SK-N-SH (cell line): ENCODE results near the gene SLC66A3. TPM values are rescaled to one million over a fixed set of nuclear protein-coding genes. Genes with fewer than 3 reads are reported as not detected.

Experiments used
- CTCF ChIA-PET: fragments of 300-600, 350-600 bp; formaldehyde crosslinking; extraction: SDS; loops from one replicate; lab custom pipeline; 2021; lab: Yijun Ruan, JAX
- POLR2A ChIA-PET: fragments of 350-600 bp; sonication (Branson Sonifier 250); formaldehyde crosslinking; extraction: SDS; loops from one replicate; lab custom pipeline; 2020; ENCODE audit warnings: antibody characterized with exemption, inconsistent platforms; lab: Yijun Ruan, JAX
- DNase-seq: peaks from one replicate; pipeline ENCODE4 v3.0.0; 2012
- H2AFZ ChIP-seq: fragments of 200-600 bp; sonication (generic); 2 replicates; pipeline ENCODE4 v1.8.1; 2016; ENCODE audit warnings: antibody characterized with exemption, mild to moderate bottlenecking, low read depth
- H3F3A ChIP-seq: fragments of 200-600 bp; sonication (generic); replicated peaks from 2 replicates; pipeline ENCODE3; 2016; ENCODE audit warnings: antibody characterized with exemption, mild to moderate bottlenecking; ENCODE audit not compliant: insufficient read depth
- H3K27ac ChIP-seq, 2 experiments: fragments of 200-500 bp in 1 of 2; fragments of 200-600 bp in 1 of 2; sonication (Bioruptor generic) in 1 of 2; sonication (generic), shearing (Covaris generic) in 1 of 2; 2 replicates each; pipeline versions ENCODE4 v1.5.1 to v1.6.1; 2014 to 2016; ENCODE audit warnings: low read depth in 2 of 2, inconsistent platforms in 1 of 2, low read length in 1 of 2, mild to moderate bottlenecking in 1 of 2, mixed read lengths in 1 of 2
- H3K27me3 ChIP-seq: fragments of 200-600 bp; sonication (generic), shearing (Covaris generic); 2 replicates; pipeline ENCODE4 v1.6.1; 2016; ENCODE audit warnings: mixed run types; ENCODE audit not compliant: insufficient read depth
- H3K36me3 ChIP-seq, 2 experiments: fragments of 200-500 bp in 1 of 2; fragments of 200-600 bp in 1 of 2; sonication (Bioruptor generic) in 1 of 2; sonication (generic) in 1 of 2; replicated peaks in 1 of 2; 2 replicates each; pipeline versions ENCODE3 to v1.5.1; 2014 to 2016; ENCODE audit warnings: low read length in 1 of 2, mild to moderate bottlenecking in 1 of 2; ENCODE audit not compliant: insufficient read depth in 2 of 2, control insufficient read depth in 1 of 2
- H3K4me1 ChIP-seq, 2 experiments: fragments of 200-500 bp in 1 of 2; fragments of 200-600 bp in 1 of 2; sonication (Bioruptor generic) in 1 of 2; sonication (generic), shearing (Covaris generic) in 1 of 2; 2 replicates each; pipeline versions ENCODE4 v1.5.1 to v1.6.1; 2014 to 2016; ENCODE audit warnings: low read depth in 1 of 2, low read length in 1 of 2, mixed run types in 1 of 2; ENCODE audit not compliant: insufficient read depth in 2 of 2, control insufficient read depth in 1 of 2
- H3K4me2 ChIP-seq: fragments of 200-600 bp; sonication (generic), shearing (Covaris generic); 2 replicates; pipeline ENCODE4 v1.6.1; 2017; ENCODE audit warnings: mixed run types
- H3K4me3 ChIP-seq, 2 experiments: fragments of 200-500 bp in 1 of 2; fragments of 200-600 bp in 1 of 2; sonication (Bioruptor generic) in 1 of 2; sonication (generic), shearing (Covaris generic) in 1 of 2; 2 replicates each; pipeline versions ENCODE4 v1.5.1 to v1.8.1; 2014 to 2016; ENCODE audit warnings: low read depth in 2 of 2, inconsistent platforms in 1 of 2, low read length in 1 of 2, mild to moderate bottlenecking in 1 of 2, mixed read lengths in 1 of 2, moderate library complexity in 1 of 2
- H3K79me2 ChIP-seq: fragments of 200-600 bp; sonication (generic); 2 replicates; pipeline ENCODE4 v1.8.1; 2017; ENCODE audit warnings: mild to moderate bottlenecking; ENCODE audit not compliant: insufficient read depth
- H3K9ac ChIP-seq: fragments of 200-600 bp; sonication (generic); 2 replicates; pipeline ENCODE4 v1.6.1; 2017; ENCODE audit warnings: mixed run types
- H3K9me2 ChIP-seq: fragments of 200-600 bp; sonication (generic); 2 replicates; pipeline ENCODE4 v1.6.1; 2017; ENCODE audit warnings: mixed run types
- H3K9me3 ChIP-seq: fragments of 200-600 bp; sonication (generic); 2 replicates; pipeline ENCODE4 v1.6.1; 2017; ENCODE audit warnings: mixed run types, mild to moderate bottlenecking, moderate library complexity
- H4K20me1 ChIP-seq: fragments of 200-600 bp; sonication (generic); 2 replicates; pipeline ENCODE4 v1.6.1; 2017; ENCODE audit warnings: mild to moderate bottlenecking, mixed run types; ENCODE audit not compliant: insufficient read depth
- EP300 ChIP-seq, 2 experiments: IDR thresholded peaks; 2 replicates each; pipeline versions ENCODE4 v1.4.0 to v1.6.1; 2012; ENCODE audit warnings: borderline replicate concordance in 1 of 2, low read depth in 1 of 2, low read length in 1 of 2
- EZH2phosphoT487 ChIP-seq: fragments of 200-600 bp; sonication (generic); IDR thresholded peaks from 2 replicates; pipeline ENCODE4 v1.6.1; 2017; ENCODE audit warnings: low read depth, mixed run types, mild to moderate bottlenecking, antibody characterized with exemption, moderate library complexity, borderline replicate concordance
- GATA2 ChIP-seq: sonication (generic); formaldehyde crosslinking; IDR thresholded peaks from 2 replicates; pipeline ENCODE4 v1.5.0; 2020; ENCODE audit warnings: mild to moderate bottlenecking, missing genetic modification reagents
- JUND ChIP-seq: IDR thresholded peaks from 2 replicates; pipeline ENCODE4 v1.4.0; 2012
- MEF2A ChIP-seq: IDR thresholded peaks from 2 replicates; pipeline ENCODE4 v1.4.0; 2012; ENCODE audit warnings: low read depth, borderline replicate concordance
- NFIC ChIP-seq: IDR thresholded peaks from 2 replicates; pipeline ENCODE4 v1.4.0; 2012; ENCODE audit warnings: borderline replicate concordance
- NRF1 ChIP-seq: IDR thresholded peaks from 2 replicates; pipeline ENCODE4 v1.6.1; 2012; ENCODE audit warnings: low read depth, mild to moderate bottlenecking, low read length
- RCOR1 ChIP-seq: fragments of 150-350 bp; IDR thresholded peaks from 2 replicates; pipeline ENCODE4 v1.6.1; 2017; ENCODE audit warnings: antibody characterized with exemption, low read length
- RFX5 ChIP-seq: IDR thresholded peaks from 2 replicates; pipeline ENCODE4 v1.6.1; 2012; ENCODE audit warnings: mild to moderate bottlenecking, improper control_type of control experiment, low read length
- RXRA ChIP-seq: IDR thresholded peaks from 2 replicates; pipeline ENCODE4 v1.4.0; 2012; ENCODE audit warnings: low read depth, mild to moderate bottlenecking, borderline replicate concordance
- SIN3A ChIP-seq: IDR thresholded peaks from 2 replicates; pipeline ENCODE4 v1.6.1; 2012; ENCODE audit warnings: low read depth, mild to moderate bottlenecking, low read length, moderate library complexity, borderline replicate concordance
- TAF1 ChIP-seq: IDR thresholded peaks from 2 replicates; pipeline ENCODE4 v1.6.1; 2012; ENCODE audit warnings: low read depth, mild to moderate bottlenecking, low read length, moderate library complexity, borderline replicate concordance
- TCF12 ChIP-seq: IDR thresholded peaks from 2 replicates; pipeline ENCODE4 v1.4.0; 2012
- TEAD4 ChIP-seq: IDR thresholded peaks from 2 replicates; pipeline ENCODE4 v1.4.0; 2012; ENCODE audit warnings: mild to moderate bottlenecking, borderline replicate concordance; ENCODE audit not compliant: insufficient read depth
- USF1 ChIP-seq: IDR thresholded peaks from 2 replicates; pipeline ENCODE4 v1.4.0; 2012; ENCODE audit warnings: low read depth, borderline replicate concordance
- USF2 ChIP-seq: fragments of 150-350 bp; IDR thresholded peaks from 2 replicates; pipeline ENCODE4 v1.6.1; 2017; ENCODE audit warnings: antibody characterized with exemption, low read length, low read depth, borderline replicate concordance
- YY1 ChIP-seq: IDR thresholded peaks from 2 replicates; pipeline ENCODE4 v1.4.0; 2012; ENCODE audit warnings: low read depth, mild to moderate bottlenecking
- ZBTB33 ChIP-seq: IDR thresholded peaks from 2 replicates; pipeline ENCODE4 v1.4.0; 2012; ENCODE audit warnings: low read depth, borderline replicate concordance
- WGBS: methylation state at CpG from one replicate; pipeline ENCODE4 v1.1.6; 2017; ENCODE audit warnings: low lambda C conversion rate; 5-methylcytosine and 5-hydroxymethylcytosine counted together
- polyA plus RNA-seq, 3 experiments: library from polyadenylated mRNA; depleted of rRNA; stranded (reverse); fragments of >200 nt; gene quantifications; 2 replicates each; pipeline ENCODE4 v1.2.3, GENCODE V29; 2012
- TF ChIP-seq, protein P1 (sequence below): IDR thresholded peaks from 2 replicates; pipeline ENCODE4; 2012

Gene SLC66A3
- polyA plus RNA-seq, 1 of the 3 experiments (the other 2 are of a cell fraction): 49.0 TPM

GRCh38 chr2:11166476-11166875 lies 11.2 kb downstream of the SLC66A3 start:
- Histone ChIP-seq H4K20me1 (no peaks in the 10 kb centered on the region), H3K27ac (no peak overlapping the region), H3K4me3 (no peak overlapping the region), H3K27me3 (no peaks in the 10 kb centered on the region), H3K9me2 (no peaks in the 10 kb centered on the region), H3K36me3 (peaks cover 0 to 7% of the 10 kb centered on the region in 2 experiments), H3K9ac (no peak overlapping the region), H3K79me2 (no peaks in the 10 kb centered on the region), H3F3A (no peaks in the 10 kb centered on the region), H3K4me2 (no peak overlapping the region), H3K9me3 (no peaks in the 10 kb centered on the region), H3K4me1 (peaks cover 0 to 14% of the 10 kb centered on the region in 2 experiments; a peak in 1 of 4 replicates), H2AFZ (no peak overlapping the region)
- WGBS: 92% methylated on average over 10 of the region's 10 CpGs
- DNase-seq: no peak
- POLR2A ChIA-PET: no interaction called here
- CTCF ChIA-PET: interaction anchor here (0.6 to 1.5 kb wide), 2 partner anchors 25 to 656 kb away, joined by 3 to 5 read pairs; no protein-coding TSS in a partner anchor
- TF ChIP-seq, protein P1, sequence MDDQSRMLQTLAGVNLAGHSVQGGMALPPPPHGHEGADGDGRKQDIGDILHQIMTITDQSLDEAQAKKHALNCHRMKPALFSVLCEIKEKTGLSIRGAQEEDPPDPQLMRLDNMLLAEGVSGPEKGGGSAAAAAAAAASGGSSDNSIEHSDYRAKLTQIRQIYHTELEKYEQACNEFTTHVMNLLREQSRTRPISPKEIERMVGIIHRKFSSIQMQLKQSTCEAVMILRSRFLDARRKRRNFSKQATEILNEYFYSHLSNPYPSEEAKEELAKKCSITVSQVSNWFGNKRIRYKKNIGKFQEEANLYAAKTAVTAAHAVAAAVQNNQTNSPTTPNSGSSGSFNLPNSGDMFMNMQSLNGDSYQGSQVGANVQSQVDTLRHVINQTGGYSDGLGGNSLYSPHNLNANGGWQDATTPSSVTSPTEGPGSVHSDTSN: no peak
- no peak for TF ChIP-seq NRF1
- no peak for TF ChIP-seq SIN3A
- TF ChIP-seq GATA2: no peak
- TF ChIP-seq TEAD4: no peak
- no peak for TF ChIP-seq MEF2A
- no peak for TF ChIP-seq YY1
- no peak for TF ChIP-seq ZBTB33
- TF ChIP-seq EP300 (IDR thresholded peaks at IDR 0.05; ENCODE audit: borderline replicate concordance in 1 of 2, low read depth in 1 of 2, low read length in 1 of 2): no peak
- no peak for TF ChIP-seq NFIC
- TF ChIP-seq RCOR1: no peak
- TF ChIP-seq USF2: no peak
- no peak for TF ChIP-seq TAF1
- TF ChIP-seq USF1: no peak
- TF ChIP-seq RXRA: no peak
- no peak for TF ChIP-seq JUND
- no peak for TF ChIP-seq TCF12
- no peak for TF ChIP-seq EZH2phosphoT487
- TF ChIP-seq RFX5: no peak
